HepG2 (cell line): ENCODE results near the gene CEP164. TPM values are rescaled to one million over a fixed set of nuclear protein-coding genes. Genes with fewer than 3 reads are reported as not detected.

ENCODE experiments used
- AFF4 ChIP-seq: sonication (generic); formaldehyde crosslinking; IDR thresholded peaks from 2 replicates; pipeline ENCODE4 v1.4.0; 2020; ENCODE audit warnings: missing genetic modification reagents
- ARNTL ChIP-seq: sonication (generic); formaldehyde crosslinking; IDR thresholded peaks from 2 replicates; pipeline ENCODE4 v1.4.0; 2020; ENCODE audit warnings: mild to moderate bottlenecking, missing genetic modification reagents
- ATF4 ChIP-seq, 2 experiments: fragments of 450-650 bp in 1 of 2; sonication (generic) in 1 of 2; formaldehyde crosslinking; IDR thresholded peaks; 2 replicates each; pipeline versions ENCODE4 v1.5.0 to v1.8.0; 2020 to 2022; ENCODE audit warnings: mild to moderate bottlenecking in 1 of 2, missing genetic modification reagents in 1 of 2
- CAMTA2 ChIP-seq: sonication (generic); formaldehyde crosslinking; IDR thresholded peaks from 2 replicates; pipeline ENCODE4 v1.4.0; 2020; ENCODE audit warnings: mild to moderate bottlenecking, missing genetic modification reagents, borderline replicate concordance
- EHMT2 ChIP-seq: fragments of 200-600 bp; sonication (generic); IDR thresholded peaks from 2 replicates; pipeline ENCODE4 v1.7.0; 2017; ENCODE audit warnings: antibody characterized with exemption, low read depth, low read length, borderline replicate concordance
- GATA4 ChIP-seq: sonication (generic); IDR thresholded peaks from 2 replicates; pipeline ENCODE4 v1.6.1; 2016; ENCODE audit warnings: antibody characterized with exemption, low read depth, borderline replicate concordance
- IRF2 ChIP-seq: IDR thresholded peaks from 2 replicates; pipeline ENCODE4 v1.6.1; 2018; ENCODE audit warnings: missing genetic modification reagents, missing compliant biosample characterization
- KLF11 ChIP-seq: IDR thresholded peaks from 2 replicates; pipeline ENCODE4 v1.6.1; 2016; ENCODE audit warnings: missing compliant biosample characterization
- KLF16 ChIP-seq, 2 experiments: sonication (generic) in 1 of 2; formaldehyde crosslinking in 1 of 2; IDR thresholded peaks; 2 replicates each; pipeline versions ENCODE4 v1.6.1 to v1.8.0; 2016 to 2023; ENCODE audit warnings: missing genetic modification reagents in 2 of 2, missing compliant biosample characterization in 1 of 2
- MXD4 ChIP-seq: IDR thresholded peaks from 2 replicates; pipeline ENCODE4 v1.6.1; 2016; ENCODE audit warnings: mild to moderate bottlenecking, missing biosample characterization, missing genetic modification reagents
- RBAK ChIP-seq: sonication (generic); formaldehyde crosslinking; IDR thresholded peaks from 2 replicates; pipeline ENCODE4 v1.5.1; 2020; ENCODE audit warnings: mild to moderate bottlenecking, missing genetic modification reagents
- RBFOX2 ChIP-seq: fragments of 200-400 bp; formaldehyde crosslinking; IDR thresholded peaks from 2 replicates; pipeline ENCODE4 v1.6.1; 2017; ENCODE audit warnings: low read depth, mild to moderate bottlenecking, low read length
- RFX5 ChIP-seq: IDR thresholded peaks from 2 replicates; pipeline ENCODE4 v1.6.1; 2011; ENCODE audit warnings: low read depth, low read length, improper control_type of control experiment
- SPEN ChIP-seq: sonication (generic); formaldehyde crosslinking; IDR thresholded peaks from 2 replicates; pipeline ENCODE4 v1.5.1; 2020; ENCODE audit warnings: low read depth, mild to moderate bottlenecking, missing genetic modification reagents
- TBL1XR1 ChIP-seq: fragments of 150-350 bp; IDR thresholded peaks from 2 replicates; pipeline ENCODE4 v1.6.1; 2014; ENCODE audit warnings: borderline replicate concordance, low read length; ENCODE audit not compliant: partially characterized antibody
- ZBTB46 ChIP-seq: sonication (generic); formaldehyde crosslinking; IDR thresholded peaks from 2 replicates; pipeline ENCODE4 v1.4.0; 2020; ENCODE audit warnings: mild to moderate bottlenecking, missing genetic modification reagents, borderline replicate concordance
- ZFYVE20 ChIP-seq: sonication (generic); formaldehyde crosslinking; IDR thresholded peaks from 2 replicates; pipeline ENCODE4 v1.8.0; 2023; ENCODE audit warnings: low read depth, mild to moderate bottlenecking, moderate library complexity, missing genetic modification reagents, borderline replicate concordance
- ZNF207 ChIP-seq: fragments of 450-650 bp; IDR thresholded peaks from 2 replicates; pipeline ENCODE4 v1.6.1; 2016; ENCODE audit warnings: antibody characterized with exemption, borderline replicate concordance
- ZNF24 ChIP-seq: fragments of 450-650 bp; IDR thresholded peaks from 2 replicates; pipeline ENCODE4 v1.6.1; 2017; ENCODE audit warnings: antibody characterized with exemption, mild to moderate bottlenecking
- ZNF292 ChIP-seq: sonication (generic); formaldehyde crosslinking; IDR thresholded peaks from 2 replicates; pipeline ENCODE4 v1.8.1; 2022; ENCODE audit warnings: mild to moderate bottlenecking, low read depth, missing genetic modification reagents, borderline replicate concordance
- ZNF431 ChIP-seq: sonication (generic); formaldehyde crosslinking; IDR thresholded peaks from 2 replicates; pipeline ENCODE4 v1.9.0; 2022; ENCODE audit warnings: missing genetic modification reagents, low read depth, mild to moderate bottlenecking, borderline replicate concordance
- ZNF839 ChIP-seq: sonication (generic); formaldehyde crosslinking; IDR thresholded peaks from 2 replicates; pipeline ENCODE4 v1.4.0; 2020; ENCODE audit warnings: missing genetic modification reagents, mild to moderate bottlenecking, borderline replicate concordance
- ZNF878 ChIP-seq: sonication (generic); formaldehyde crosslinking; IDR thresholded peaks from 2 replicates; pipeline ENCODE4 v1.8.1; 2023; ENCODE audit warnings: mild to moderate bottlenecking, missing genetic modification reagents, moderate library complexity
- ZSCAN12 ChIP-seq: sonication (generic); formaldehyde crosslinking; IDR thresholded peaks from 2 replicates; pipeline ENCODE4 v1.9.0; 2021; ENCODE audit warnings: mild to moderate bottlenecking, missing genetic modification reagents
- polyA plus RNA-seq, 8 experiments: library from polyadenylated mRNA; depleted of rRNA in 3 of 8; stranded (reverse) in 7 of 8; unstranded in 1 of 8; fragments of >200 nt; fragmentation: Illumina TruSeq in 4 of 8; extraction: Trizol in 4 of 8; gene quantifications; 2 replicates each; pipeline versions ENCODE4 v1.2.1 to v1.2.3, GENCODE V29; 2011 to 2016; ENCODE audit warnings: low read depth in 4 of 8, missing spikeins in 1 of 8, mixed read lengths in 1 of 8; ENCODE audit not compliant: insufficient read depth in 1 of 8
- total RNA-seq, 5 experiments: library from RNA; depleted of rRNA; stranded (reverse); fragments of >200 nt; fragmentation: Illumina TruSeq; extraction: Trizol; gene quantifications; 2 replicates each; pipeline ENCODE4 v1.2.3, GENCODE V29; 2016; ENCODE audit warnings: low read depth in 1 of 5

Gene CEP164
- total and polyA plus RNA-seq, 2 of the 13 experiments (the other 11 are each of a cell fraction or from before 2014, with no cell fraction given) = 11.4 to 15.2 TPM

- TF ChIP-seq ARNTL (CRISPR knock-in tag) = no peak
- no peak; the same call in 1 of the 2 replicates for TF ChIP-seq MXD4
- TF ChIP-seq TBL1XR1 = no peak
- peak; percentile 47; the same call in 1 of the 2 replicates for TF ChIP-seq SPEN
- no peak for TF ChIP-seq IRF2 (CRISPR knock-in tag)
- TF ChIP-seq ZNF878 (CRISPR knock-in tag) = no peak
- no peak for TF ChIP-seq GATA4
- TF ChIP-seq ZNF292 (CRISPR knock-in tag) = no peak; the same call in 1 of the 2 replicates
- TF ChIP-seq ZNF431 (CRISPR knock-in tag) = no peak
- 0 out of 2 replicates have a peak, but pooled peaks have one; percentile 67 for TF ChIP-seq EHMT2
- TF ChIP-seq CAMTA2 (CRISPR knock-in tag) = no peak
- no peak for TF ChIP-seq AFF4 (CRISPR knock-in tag)
- no peak for TF ChIP-seq RBAK (CRISPR knock-in tag)
- TF ChIP-seq ZNF24 = no peak
- no peak for TF ChIP-seq ZFYVE20
- TF ChIP-seq ZNF207 = no peak
- TF ChIP-seq RFX5 = peak; percentile 92
- no peak for TF ChIP-seq ZNF839 (CRISPR knock-in tag)
- TF ChIP-seq KLF11 = no peak
- peak in 1 of 2 experiments; percentile 47; a peak in 2 of 4 replicates for TF ChIP-seq ATF4 (CRISPR knock-in tag; IDR thresholded peaks at IDR 0.05)
- peak in 1 of 2 experiments; percentile 18; a peak in 1 of 4 replicates for TF ChIP-seq KLF16 (CRISPR knock-in tag; IDR thresholded peaks at IDR 0.05)
- no peak for TF ChIP-seq ZBTB46
- peak; percentile 78 for TF ChIP-seq RBFOX2
- no peak for TF ChIP-seq ZSCAN12 (CRISPR knock-in tag)
Observed at GRCh38 chr11:117327567-117328374, at the start of gene CEP164 (continued).
